ENCODE results near the gene SGMS1. TPM values are rescaled to one million over a fixed set of nuclear protein-coding genes. Genes with fewer than 3 reads are reported as not detected.

The SGMS1 gene
- total and polyA plus RNA-seq, 2 experiments from 2014 or later = 15.0 to 34.7 TPM

DNA sequence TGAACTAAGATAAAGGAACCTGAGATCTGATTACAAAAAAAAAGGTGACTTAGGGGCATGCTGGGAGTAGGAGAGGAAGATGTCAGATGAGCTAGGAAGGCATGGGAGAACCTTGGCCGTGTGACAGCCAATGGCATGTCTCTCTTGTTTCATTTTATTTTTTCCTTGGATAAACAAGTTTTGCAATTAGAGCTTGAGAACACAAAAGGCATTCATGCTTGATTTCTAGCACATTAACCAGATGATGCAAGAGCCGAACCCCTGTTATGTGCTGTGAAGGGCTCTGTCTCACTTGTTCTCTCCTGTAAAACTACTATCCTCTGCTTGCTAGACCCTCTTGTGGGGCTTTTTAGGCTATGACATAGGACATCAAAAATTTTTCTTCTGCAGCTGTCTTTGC, 238.1 kb downstream of the SGMS1 start:
- H3K4me3 ChIP-seq = no peak overlapping the region
- Mint-ChIP-seq H3K4me3 (no peak overlapping the region), H3K27ac (no peak overlapping the region), H3K36me3 (ENCODE audit: low read depth) (no peaks in the 10 kb centered on the region), H3K4me1 (peaks cover 40% of the 10 kb centered on the region), H3K27me3 (ENCODE audit: insufficient read depth, low read depth, poor library complexity) (no peaks in the 10 kb centered on the region), H3K9me3 (no peaks in the 10 kb centered on the region)
- peak; percentile 32; the same call in 2 of the 3 replicates for ATAC-seq
- H3K36me3 ChIP-seq (ENCODE audit: insufficient read depth) = no peaks in the 10 kb centered on the region
- H3K4me1 ChIP-seq (ENCODE audit: insufficient read depth) = peaks cover 39% of the 10 kb centered on the region
- H3F3A ChIP-seq (replicated peaks; ENCODE audit: low read depth) = no peaks in the 10 kb centered on the region
- DNase-seq (ENCODE audit: low spot score) = no peak
- H3K79me2 ChIP-seq (replicated peaks; ENCODE audit: insufficient read depth) = peaks cover 13% of the 10 kb centered on the region; the same call in 1 of the 2 replicates
- H3K4me2 ChIP-seq = peak overlapping the region; percentile 36; the same call in 1 of the 2 replicates
- H4K20me1 ChIP-seq (replicated peaks; ENCODE audit: insufficient read depth) = no peaks in the 10 kb centered on the region
- H3K27me3 ChIP-seq (ENCODE audit: insufficient read depth) = no peaks in the 10 kb centered on the region
- H3K27ac ChIP-seq (ENCODE audit: low read depth) = no peak overlapping the region
- TF ChIP-seq NANOG (IDR thresholded peaks at IDR 0.05; ENCODE audit: borderline replicate concordance) (no peak), EZH2 (IDR thresholded peaks at IDR 0.05; ENCODE audit: low read depth, unreplicated experiment) (no peak), POLR2AphosphoS5 (IDR thresholded peaks at IDR 0.05; ENCODE audit: low read depth) (no peak), ZNF331 (CRISPR knock-in tag; IDR thresholded peaks at IDR 0.05; ENCODE audit: low read depth) (no peak), STAT1 (IDR thresholded peaks at IDR 0.05; ENCODE audit: unreplicated experiment) (no peak), REST (IDR thresholded peaks at IDR 0.05; ENCODE audit: unreplicated experiment) (no peak), CTCF (conservative IDR thresholded peaks at IDR 0.05; ENCODE audit: low read depth in 2 of 2) (no peak), JUNB (IDR thresholded peaks at IDR 0.05; ENCODE audit: unreplicated experiment) (no peak)
- H3K9me2 ChIP-seq (ENCODE audit: insufficient read depth) = no peaks in the 10 kb centered on the region
- no peak overlapping the region for H2AFZ ChIP-seq

GRCh38 chr10:50384898-50385297, 238.9 kb downstream of the SGMS1 start:
- no peak overlapping the region; the same call in 1 of the 2 replicates for H3K4me2 ChIP-seq
- no peaks in the 10 kb centered on the region for H4K20me1 ChIP-seq (replicated peaks; ENCODE audit: insufficient read depth)
- no peaks in the 10 kb centered on the region for H3K27me3 ChIP-seq (ENCODE audit: insufficient read depth)
- no peaks in the 10 kb centered on the region for H3K9me2 ChIP-seq (ENCODE audit: insufficient read depth)
- DNase-seq (ENCODE audit: low spot score) = no peak
- no peaks in the 10 kb centered on the region for H3F3A ChIP-seq (replicated peaks; ENCODE audit: low read depth)
- no peak overlapping the region for H3K4me3 Mint-ChIP-seq
- H3K27me3 Mint-ChIP-seq (ENCODE audit: insufficient read depth, low read depth, poor library complexity) = no peaks in the 10 kb centered on the region
- H3K36me3 ChIP-seq (ENCODE audit: insufficient read depth) = no peaks in the 10 kb centered on the region
- peaks cover 40% of the 10 kb centered on the region for H3K4me1 Mint-ChIP-seq
- H3K79me2 ChIP-seq (replicated peaks; ENCODE audit: insufficient read depth) = peaks cover 6% of the 10 kb centered on the region; the same call in 1 of the 2 replicates
- ATAC-seq = no peak
- no peaks in the 10 kb centered on the region for H3K9me3 Mint-ChIP-seq
- no peak overlapping the region for H2AFZ ChIP-seq
- H3K4me3 ChIP-seq = no peak overlapping the region
- peaks cover 37% of the 10 kb centered on the region for H3K4me1 ChIP-seq (ENCODE audit: insufficient read depth)
- H3K27ac ChIP-seq (ENCODE audit: low read depth) = no peak overlapping the region
- H3K36me3 Mint-ChIP-seq (ENCODE audit: low read depth) = no peaks in the 10 kb centered on the region
- H3K27ac Mint-ChIP-seq = no peak overlapping the region
- no peak for TF ChIP-seq CTCF (conservative IDR thresholded peaks at IDR 0.05; ENCODE audit: low read depth in 2 of 2)
